IPS-18c (cell line): ENCODE results near the gene LRRFIP2.
"Not testable (repeated sequence)": the region's sequence is repeated elsewhere in the genome, so short reads cannot be mapped to it uniquely, and the experiment has no call there.

Experiments
- H3K4me3 ChIP-seq: 2 replicates; pipeline ENCODE4 v1.7.0; 2013; ENCODE audit warnings: low read depth, mild to moderate bottlenecking, low read length, moderate library complexity; ENCODE audit not compliant: insufficient read depth
- H3K9me3 ChIP-seq: one replicate; pipeline ENCODE4 v1.6.1; 2013; ENCODE audit warnings: mild to moderate bottlenecking, low read length, moderate library complexity; ENCODE audit not compliant: control insufficient read depth, insufficient read depth

The LRRFIP2 gene

GRCh38 chr3:37071921-37072320 lies 102.5 kb downstream of the LRRFIP2 start:
- no peaks in the 10 kb centered on the region for H3K9me3 ChIP-seq
- no peak overlapping the region for H3K4me3 ChIP-seq

- no peak overlapping the region for H3K4me3 ChIP-seq
Measured at GRCh38 chr3:37068031-37068430, 106.4 kb downstream of the LRRFIP2 start.

GRCh38 chr3:37067577-37067976 lies 106.8 kb downstream of the LRRFIP2 start:
- no peak overlapping the region for H3K4me3 ChIP-seq
- H3K9me3 ChIP-seq: no peaks in the 10 kb centered on the region

More at GRCh38 chr3:37068031-37068430, 106.4 kb downstream of the LRRFIP2 start:
- H3K9me3 ChIP-seq: no peaks in the 10 kb centered on the region

GRCh38 chr3:37064747-37065146 lies 109.6 kb downstream of the LRRFIP2 start:
- Histone ChIP-seq H3K4me3 (no peak overlapping the region), H3K9me3 (no peaks in the 10 kb centered on the region)

GRCh38 chr3:37058117-37058516 lies 116.3 kb downstream of the LRRFIP2 start:
- H3K4me3 ChIP-seq: no peak overlapping the region

GRCh38 chr3:37056826-37057225 lies 117.6 kb downstream of the LRRFIP2 start:
- Histone ChIP-seq H3K4me3 (no peak overlapping the region), H3K9me3 (no peaks in the 10 kb centered on the region)

More at GRCh38 chr3:37058117-37058516, 116.3 kb downstream of the LRRFIP2 start:
- H3K9me3 ChIP-seq: no peaks in the 10 kb centered on the region

- not testable (repeated sequence) for H3K9me3 ChIP-seq, H3K4me3 ChIP-seq
Measured at GRCh38 chr3:37055077-37055476, 119.3 kb downstream of the LRRFIP2 start.

- no peak overlapping the region for H3K4me3 ChIP-seq
Measured at GRCh38 chr3:37054370-37054769, 120.0 kb downstream of the LRRFIP2 start.

GRCh38 chr3:37053753-37054152 lies 120.6 kb downstream of the LRRFIP2 start:
- Histone ChIP-seq H3K9me3 (no peaks in the 10 kb centered on the region), H3K4me3 (no peak overlapping the region)

More at GRCh38 chr3:37054370-37054769, 120.0 kb downstream of the LRRFIP2 start:
- no peaks in the 10 kb centered on the region for H3K9me3 ChIP-seq

GRCh38 chr3:37053337-37053736 lies 121.0 kb downstream of the LRRFIP2 start:
- no peak overlapping the region for H3K4me3 ChIP-seq
- no peaks in the 10 kb centered on the region for H3K9me3 ChIP-seq

- no peak overlapping the region for H3K4me3 ChIP-seq
Measured at GRCh38 chr3:37052860-37053259, 121.5 kb downstream of the LRRFIP2 start.

GRCh38 chr3:37050282-37050681 lies 124.1 kb downstream of the LRRFIP2 start:
- no peaks in the 10 kb centered on the region for H3K9me3 ChIP-seq
- no peak overlapping the region for H3K4me3 ChIP-seq

More at GRCh38 chr3:37052860-37053259, 121.5 kb downstream of the LRRFIP2 start:
- no peaks in the 10 kb centered on the region for H3K9me3 ChIP-seq

GRCh38 chr3:37042712-37043111 lies 131.7 kb downstream of the LRRFIP2 start:
- H3K4me3 ChIP-seq, H3K9me3 ChIP-seq: not testable (repeated sequence)

GRCh38 chr3:37041546-37042195 lies 132.7 kb downstream of the LRRFIP2 start:
- H3K9me3 ChIP-seq: no peaks in the 10 kb centered on the region
- no peak overlapping the region for H3K4me3 ChIP-seq

GRCh38 chr3:37040231-37040630 lies 134.2 kb downstream of the LRRFIP2 start:
- Histone ChIP-seq H3K9me3 (no peaks in the 10 kb centered on the region), H3K4me3 (no peak overlapping the region)

GRCh38 chr3:37039161-37039846 lies 135.1 kb downstream of the LRRFIP2 start:
- Histone ChIP-seq H3K4me3 (no peak overlapping the region), H3K9me3 (no peaks in the 10 kb centered on the region)

GRCh38 chr3:37037352-37037751 lies 137.0 kb downstream of the LRRFIP2 start:
- no peak overlapping the region for H3K4me3 ChIP-seq
- H3K9me3 ChIP-seq: no peaks in the 10 kb centered on the region

GRCh38 chr3:37032961-37033360 lies 141.4 kb downstream of the LRRFIP2 start:
- no peak overlapping the region for H3K4me3 ChIP-seq

More at GRCh38 chr3:37032961-37033360, 141.4 kb downstream of the LRRFIP2 start:
- no peaks in the 10 kb centered on the region for H3K9me3 ChIP-seq
